Transverse colon (tissue), 4 donors: ENCODE measurements around the gene B4GALT2. TPM values are rescaled to one million over a fixed set of nuclear protein-coding genes. Genes with fewer than 3 reads are reported as not detected.

Experiments used
- DNase-seq: peaks from one replicate; pipeline ENCODE4 v3.0.0-alpha.2; 2019
- H3K27ac ChIP-seq, 4 donors: fragments of 200-600 bp; sonication (generic); 2 replicates each; pipeline ENCODE4 v1.5.1; 2016 to 2018; ENCODE audit warnings: inconsistent platforms in 4 of 4
- H3K27me3 ChIP-seq: fragments of 200-600 bp; sonication (generic); 2 replicates; pipeline ENCODE4 v1.5.1; 2017; ENCODE audit warnings: inconsistent platforms
- H3K36me3 ChIP-seq, 4 donors: fragments of 200-600 bp; sonication (generic); 2 replicates each; pipeline ENCODE4 v1.5.1; 2017 to 2019; ENCODE audit warnings: inconsistent platforms in 4 of 4
- H3K4me1 ChIP-seq, 4 donors: fragments of 200-600 bp; sonication (generic); 2 replicates each; pipeline ENCODE4 v1.5.1; 2017 to 2020; ENCODE audit warnings: inconsistent platforms in 4 of 4
- H3K4me3 ChIP-seq, 4 donors: fragments of 200-600 bp; sonication (generic); 1 replicate in 1 of 4; 2 replicates in 3 of 4; pipeline versions ENCODE4 v1.5.1 to v1.6.1; 2017 to 2019; ENCODE audit warnings: inconsistent platforms in 4 of 4
- H3K9me3 ChIP-seq, 2 donors: fragments of 200-600 bp; sonication (generic); 2 replicates each; pipeline ENCODE4 v1.5.1; 2017 to 2019; ENCODE audit warnings: inconsistent platforms in 2 of 2
- EP300 ChIP-seq: sonication (generic); formaldehyde crosslinking; IDR thresholded peaks from one replicate; pipeline ENCODE4 v1.6.1; 2017; ENCODE audit warnings: antibody characterized with exemption, low read depth
- POLR2A ChIP-seq: fragments of 450-650 bp; IDR thresholded peaks from one replicate; pipeline ENCODE4 v1.6.1; 2016; ENCODE audit warnings: antibody characterized with exemption, mild to moderate bottlenecking, moderate library complexity
- POLR2AphosphoS5 ChIP-seq, 3 donors: sonication (generic); formaldehyde crosslinking; IDR thresholded peaks; one replicate each; pipeline ENCODE4 v1.6.1; 2016; ENCODE audit warnings: antibody characterized with exemption in 3 of 3
- WGBS, 2 donors: methylation state at CpG; one replicate each; pipeline ENCODE4 v1.1.5; 2018; ENCODE audit warnings: low coverage in 1 of 2; 5-methylcytosine and 5-hydroxymethylcytosine counted together
- in situ Hi-C, 4 donors: fragments of 200-750 bp; cut with MboI; loops; one replicate each; pipeline versions ENCODE4 v1.15.0 to v1.15.1; 2017; ENCODE audit warnings: low sequenced_read_pairs in 3 of 4, low pct_ligation_motif_present in 1 of 4, low pct_unique_long_range_greater_than_20kb in 1 of 4
- intact Hi-C: fragments of 100-400 bp; cut with DNase I; formaldehyde crosslinking; loops from one replicate; pipeline ENCODE4 v1.15.1; 2023; ENCODE audit warnings: low total_unique reads
- total RNA-seq, 4 donors: library from RNA; depleted of rRNA; stranded (reverse); fragments of >200 nt; gene quantifications; one replicate each; pipeline ENCODE4 v1.1.0, GENCODE V29; 2016
- TF ChIP-seq, protein P1 (sequence below), 5 experiments: fragments of 200-600 bp in 3 of 5; fragments of 450-650 bp in 2 of 5; sonication (generic) in 3 of 5; IDR thresholded peaks; 1 replicate in 2 of 5; 2 replicates in 3 of 5; pipeline ENCODE4 v1.5.1; 2016 to 2017; ENCODE audit warnings: antibody characterized with exemption in 5 of 5, inconsistent platforms in 3 of 5, mild to moderate bottlenecking in 2 of 5, moderate library complexity in 1 of 5

Gene B4GALT2
- total RNA-seq, 4 donors from 2014 or later = 16.5 to 19.5 (median 18.6) TPM

DNA sequence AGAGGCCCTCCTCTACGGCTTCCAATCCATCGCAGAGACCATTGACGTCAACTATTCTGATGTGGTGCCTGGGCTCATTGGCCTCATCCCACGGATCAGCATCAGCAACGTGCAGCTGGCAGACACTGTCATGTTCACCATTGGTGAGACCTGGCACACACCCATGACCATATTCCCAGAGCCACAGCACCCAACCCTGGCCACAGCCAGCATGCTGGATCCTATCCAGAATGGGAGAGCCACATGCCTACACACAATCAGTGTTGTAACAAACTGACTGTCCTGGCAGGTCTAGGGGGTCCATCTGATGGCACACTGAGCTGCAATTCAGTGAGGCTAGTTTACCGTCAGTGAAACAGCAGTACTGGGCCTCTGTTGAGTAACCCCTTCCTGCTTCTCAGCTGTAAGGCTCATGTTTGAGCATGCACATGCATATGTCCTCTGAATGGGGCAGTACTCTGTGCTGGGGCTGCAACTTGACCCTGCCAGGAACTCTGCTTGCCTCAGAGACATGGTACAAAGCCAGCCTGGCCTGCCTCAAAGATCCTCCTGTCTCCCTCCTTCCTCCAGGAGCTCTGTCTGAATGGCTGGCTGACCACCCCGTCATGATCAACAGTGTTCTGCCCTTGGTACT lies 21.5 kb upstream of the B4GALT2 start:
- WGBS, 2 donors = 88% methylated on average over 6 of the region's 7 CpGs; no CpG with 5 or more reads in 1 of the 2 donors
- H3K27me3 ChIP-seq = no peaks in the 10 kb centered on the region
- TF ChIP-seq, protein P1, sequence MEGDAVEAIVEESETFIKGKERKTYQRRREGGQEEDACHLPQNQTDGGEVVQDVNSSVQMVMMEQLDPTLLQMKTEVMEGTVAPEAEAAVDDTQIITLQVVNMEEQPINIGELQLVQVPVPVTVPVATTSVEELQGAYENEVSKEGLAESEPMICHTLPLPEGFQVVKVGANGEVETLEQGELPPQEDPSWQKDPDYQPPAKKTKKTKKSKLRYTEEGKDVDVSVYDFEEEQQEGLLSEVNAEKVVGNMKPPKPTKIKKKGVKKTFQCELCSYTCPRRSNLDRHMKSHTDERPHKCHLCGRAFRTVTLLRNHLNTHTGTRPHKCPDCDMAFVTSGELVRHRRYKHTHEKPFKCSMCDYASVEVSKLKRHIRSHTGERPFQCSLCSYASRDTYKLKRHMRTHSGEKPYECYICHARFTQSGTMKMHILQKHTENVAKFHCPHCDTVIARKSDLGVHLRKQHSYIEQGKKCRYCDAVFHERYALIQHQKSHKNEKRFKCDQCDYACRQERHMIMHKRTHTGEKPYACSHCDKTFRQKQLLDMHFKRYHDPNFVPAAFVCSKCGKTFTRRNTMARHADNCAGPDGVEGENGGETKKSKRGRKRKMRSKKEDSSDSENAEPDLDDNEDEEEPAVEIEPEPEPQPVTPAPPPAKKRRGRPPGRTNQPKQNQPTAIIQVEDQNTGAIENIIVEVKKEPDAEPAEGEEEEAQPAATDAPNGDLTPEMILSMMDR (IDR thresholded peaks at IDR 0.05) = no peak
- TF ChIP-seq POLR2A = no peak
- TF ChIP-seq POLR2AphosphoS5 (IDR thresholded peaks at IDR 0.05) = no peak
- TF ChIP-seq EP300 = no peak
- H3K4me3 ChIP-seq = no peak overlapping the region
- no peak for DNase-seq
- intact Hi-C loops = no loop called here
- in situ Hi-C loops = no loop called here
- H3K9me3 ChIP-seq = no peaks in the 10 kb centered on the region
- no peak overlapping the region for H3K27ac ChIP-seq
- peaks cover 0 to 14% (median 0%) of the 10 kb centered on the region in 4 donors for H3K36me3 ChIP-seq
- H3K4me1 ChIP-seq = no peaks in the 10 kb centered on the region

DNA sequence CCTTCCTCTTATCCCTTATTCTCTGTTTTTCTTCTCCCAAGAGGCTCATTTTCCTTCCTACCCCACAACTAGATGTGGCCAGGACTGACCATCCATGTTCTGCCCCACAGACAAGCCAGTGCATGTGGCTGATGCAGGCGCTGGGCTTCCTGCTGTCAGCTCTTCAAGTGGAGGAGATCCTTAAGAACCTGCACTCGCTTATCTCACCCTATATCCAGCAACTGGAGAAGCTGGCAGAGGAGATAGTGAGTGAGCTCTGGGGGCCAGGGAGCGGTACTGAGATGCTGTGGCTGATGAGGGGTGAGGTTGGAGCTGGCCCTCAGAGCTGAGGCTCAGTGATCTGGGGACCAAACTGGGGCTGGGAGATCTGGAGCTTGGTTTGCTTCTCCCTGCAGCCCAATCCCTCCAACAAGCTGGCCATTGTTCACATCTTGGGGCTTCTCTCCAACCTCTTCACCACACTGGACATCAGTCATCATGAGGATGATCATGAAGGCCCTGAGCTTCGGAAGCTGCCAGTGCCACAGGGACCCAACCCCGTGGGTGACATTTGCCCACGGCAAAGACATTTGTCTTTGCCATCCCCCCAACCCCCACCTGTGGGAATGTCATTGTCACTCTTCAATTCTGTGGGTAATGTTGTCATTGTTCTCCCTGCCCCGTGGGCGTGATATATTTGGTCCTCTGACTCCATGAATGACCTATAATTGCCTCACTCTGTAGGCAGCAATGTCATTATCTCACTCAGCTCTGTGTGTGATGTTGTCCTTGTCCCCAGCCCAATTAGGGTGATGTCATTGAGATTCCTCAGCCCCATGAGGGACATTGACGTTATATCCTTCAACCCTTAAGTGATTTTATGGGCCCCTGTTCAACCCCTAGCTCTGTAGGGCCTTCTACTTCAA lies 20.4 kb upstream of the B4GALT2 start:
- in situ Hi-C loops = no loop called here
- WGBS, 2 donors = 92 to 93% methylated on average over 5 to 9 of the region's 9 CpGs
- no peak for DNase-seq
- no peaks in the 10 kb centered on the region for H3K9me3 ChIP-seq
- no peak overlapping the region for H3K4me3 ChIP-seq
- H3K27me3 ChIP-seq = no peaks in the 10 kb centered on the region
- peaks cover 0 to 14% (median 0%) of the 10 kb centered on the region in 4 donors for H3K36me3 ChIP-seq
- intact Hi-C loops = no loop called here
- TF ChIP-seq, protein P1 (IDR thresholded peaks at IDR 0.05) = no peak
- TF ChIP-seq EP300 (no peak), POLR2AphosphoS5 (IDR thresholded peaks at IDR 0.05) (no peak), POLR2A (no peak)
- H3K4me1 ChIP-seq = no peaks in the 10 kb centered on the region
- no peak overlapping the region for H3K27ac ChIP-seq

DNA sequence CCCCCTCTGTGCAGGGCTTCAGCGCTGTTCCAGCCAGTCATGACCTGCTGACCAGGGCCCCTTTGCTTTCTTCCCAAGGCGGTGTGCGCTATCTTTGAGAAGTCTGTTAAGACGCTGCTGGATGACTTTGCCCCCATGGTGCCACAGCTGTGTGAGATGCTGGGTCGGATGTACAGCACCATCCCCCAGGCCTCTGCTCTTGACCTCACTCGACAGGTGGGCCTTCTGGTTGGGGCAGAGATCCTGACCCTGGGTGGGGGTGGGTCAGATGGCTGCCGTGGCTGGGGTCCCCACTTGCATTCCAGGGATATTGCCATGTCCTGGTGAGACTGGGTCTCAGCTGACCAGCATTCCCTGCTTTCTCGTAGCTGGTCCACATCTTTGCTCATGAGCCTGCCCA lies 18.2 kb upstream of the B4GALT2 start:
- WGBS, 2 donors = 93% methylated on average over 7 of the region's 8 CpGs; no CpG with 5 or more reads in 1 of the 2 donors
- DNase-seq = no peak
- in situ Hi-C loops = no loop called here
- no peaks in the 10 kb centered on the region for H3K27me3 ChIP-seq
- no peak overlapping the region for H3K4me3 ChIP-seq
- H3K9me3 ChIP-seq = no peaks in the 10 kb centered on the region
- TF ChIP-seq EP300 (no peak), POLR2AphosphoS5 (IDR thresholded peaks at IDR 0.05) (no peak), POLR2A (no peak)
- TF ChIP-seq, protein P1 (IDR thresholded peaks at IDR 0.05) = no peak
- no peak overlapping the region for H3K27ac ChIP-seq
- no peaks in the 10 kb centered on the region for H3K4me1 ChIP-seq
- H3K36me3 ChIP-seq = peaks cover 0 to 14% (median 0%) of the 10 kb centered on the region in 4 donors
- intact Hi-C loops = no loop called here

DNA sequence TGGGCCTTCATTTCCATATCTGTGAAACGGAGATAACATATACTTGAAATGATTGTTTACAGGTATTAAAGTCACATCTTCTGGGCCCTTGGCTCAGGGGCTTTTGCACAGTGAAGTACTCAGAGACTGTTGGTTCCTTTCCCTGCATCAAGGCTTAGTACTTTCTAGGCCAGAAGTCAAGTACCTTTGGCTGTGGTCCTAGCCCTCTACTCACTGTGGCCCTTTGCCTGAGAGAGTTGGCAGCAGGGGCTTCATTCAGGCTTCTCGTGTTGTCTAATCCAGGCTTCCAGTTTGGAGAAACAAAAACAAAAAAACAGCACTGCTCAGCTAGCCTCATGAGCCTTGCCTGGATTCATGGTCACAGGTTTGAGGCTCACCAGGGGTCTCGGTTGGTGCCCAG lies 17.3 kb upstream of the B4GALT2 start:
- no peaks in the 10 kb centered on the region for H3K4me1 ChIP-seq
- no peaks in the 10 kb centered on the region for H3K9me3 ChIP-seq
- H3K27ac ChIP-seq = no peak overlapping the region
- TF ChIP-seq POLR2AphosphoS5 (IDR thresholded peaks at IDR 0.05) (no peak), EP300 (no peak), POLR2A (no peak)
- TF ChIP-seq, protein P1 (IDR thresholded peaks at IDR 0.05) = no peak
- DNase-seq = no peak
- no peaks in the 10 kb centered on the region for H3K27me3 ChIP-seq
- H3K36me3 ChIP-seq = peaks cover 0 to 14% (median 0%) of the 10 kb centered on the region in 4 donors
- H3K4me3 ChIP-seq = no peak overlapping the region
- 94% methylated on average over 3 of the region's 3 CpGs; no CpG with 5 or more reads in 1 of the 2 donors for WGBS, 2 donors
- intact Hi-C loops = no loop called here
- in situ Hi-C loops = no loop called here
